Urinary bladder (tissue), 4 donors: ENCODE measurements around the gene BCAS3. TPM values are rescaled to one million over a fixed set of nuclear protein-coding genes. Genes with fewer than 3 reads are reported as not detected.
A peak's percentile ranks its signal among the peaks of the same experiment; 100 is the strongest.

Experiments used
- DNase-seq: peaks from one replicate; pipeline ENCODE4 v3.0.0-alpha.2; 2015; ENCODE audit errors: extremely low spot score
- H3K27ac ChIP-seq: one replicate; pipeline ENCODE4 v1.5.1; 2013; ENCODE audit warnings: low read depth, mild to moderate bottlenecking, moderate library complexity
- H3K36me3 ChIP-seq: one replicate; pipeline ENCODE4 v1.6.1; 2013; ENCODE audit warnings: mild to moderate bottlenecking, moderate library complexity; ENCODE audit not compliant: insufficient read depth
- H3K4me1 ChIP-seq: one replicate; pipeline ENCODE4 v1.6.1; 2013; ENCODE audit warnings: mild to moderate bottlenecking, moderate library complexity; ENCODE audit not compliant: insufficient read depth
- H3K4me3 ChIP-seq: one replicate; pipeline ENCODE4 v1.5.1; 2013; ENCODE audit warnings: low read depth, low read length
- WGBS: extraction: QIAGEN DNeasy Blood & Tissue Kit; methylation state at CpG from one replicate; pipeline ENCODE4 v1.1.7; 2013; 5-methylcytosine and 5-hydroxymethylcytosine counted together
- polyA plus RNA-seq: library from polyadenylated mRNA; stranded (reverse); fragments of 200-250 nt; gene quantifications from one replicate; pipeline ENCODE4 v1.2.3, GENCODE V29; 2013
- total RNA-seq: library from RNA; depleted of rRNA; stranded (reverse); fragments of >200 nt; gene quantifications from one replicate; pipeline ENCODE4 v1.2.3, GENCODE V29; 2014
- donor health status: healthy with polysubstance abuse.
- donor health status: healthy.

Gene BCAS3
- total and polyA plus RNA-seq, 2 donors = 17.6 to 72.4 TPM

DNA sequence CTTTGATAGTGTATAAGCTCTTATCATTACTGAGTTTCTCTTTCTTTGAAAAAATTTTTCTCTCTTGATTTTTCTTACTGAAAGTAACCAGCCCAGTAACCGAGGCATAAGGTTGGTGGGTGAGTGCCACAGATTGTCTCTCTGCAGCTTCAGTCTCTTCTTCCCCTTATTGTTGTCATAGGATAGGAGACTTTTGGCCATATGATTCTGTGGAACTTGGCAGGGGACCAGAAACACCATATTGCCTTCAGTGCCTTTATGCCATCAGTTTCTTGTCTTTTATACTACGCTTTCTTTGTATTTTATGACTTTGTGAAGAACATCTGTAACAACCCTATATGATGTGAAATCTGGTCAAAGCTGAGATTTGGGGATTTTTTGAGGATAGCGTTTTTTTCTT lies 380.4 kb downstream of the BCAS3 start:
- 87% methylated on average over 3 of the region's 3 CpGs for WGBS
- no peak for DNase-seq
- Histone ChIP-seq H3K36me3 (no peaks in the 10 kb centered on the region), H3K27ac (no peak overlapping the region), H3K4me1 (no peaks in the 10 kb centered on the region), H3K4me3 (no peak overlapping the region)

DNA sequence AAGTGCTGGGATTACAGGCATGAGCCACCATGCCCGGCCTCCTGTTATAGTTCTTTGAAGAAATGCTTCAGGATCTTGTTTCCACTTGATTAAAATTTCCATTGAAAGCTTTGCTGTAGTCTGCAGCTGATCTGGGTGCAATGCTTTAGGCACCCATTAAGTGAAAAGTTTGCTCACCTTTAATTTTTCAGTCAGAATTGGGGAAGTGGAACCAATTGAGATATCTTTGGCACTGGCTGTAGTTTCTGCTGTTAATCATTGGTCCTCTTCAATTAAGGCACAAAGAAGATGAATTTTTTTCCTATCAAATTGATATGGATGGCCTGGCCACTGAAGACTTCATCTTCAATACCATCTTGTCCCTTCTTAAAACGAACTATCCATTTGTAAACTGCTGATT lies 385.9 kb downstream of the BCAS3 start:
- Histone ChIP-seq H3K4me3 (no peak overlapping the region), H3K36me3 (no peaks in the 10 kb centered on the region), H3K4me1 (no peaks in the 10 kb centered on the region), H3K27ac (no peak overlapping the region)
- WGBS = 96% methylated on average over 2 of the region's 2 CpGs
- no peak for DNase-seq

DNA sequence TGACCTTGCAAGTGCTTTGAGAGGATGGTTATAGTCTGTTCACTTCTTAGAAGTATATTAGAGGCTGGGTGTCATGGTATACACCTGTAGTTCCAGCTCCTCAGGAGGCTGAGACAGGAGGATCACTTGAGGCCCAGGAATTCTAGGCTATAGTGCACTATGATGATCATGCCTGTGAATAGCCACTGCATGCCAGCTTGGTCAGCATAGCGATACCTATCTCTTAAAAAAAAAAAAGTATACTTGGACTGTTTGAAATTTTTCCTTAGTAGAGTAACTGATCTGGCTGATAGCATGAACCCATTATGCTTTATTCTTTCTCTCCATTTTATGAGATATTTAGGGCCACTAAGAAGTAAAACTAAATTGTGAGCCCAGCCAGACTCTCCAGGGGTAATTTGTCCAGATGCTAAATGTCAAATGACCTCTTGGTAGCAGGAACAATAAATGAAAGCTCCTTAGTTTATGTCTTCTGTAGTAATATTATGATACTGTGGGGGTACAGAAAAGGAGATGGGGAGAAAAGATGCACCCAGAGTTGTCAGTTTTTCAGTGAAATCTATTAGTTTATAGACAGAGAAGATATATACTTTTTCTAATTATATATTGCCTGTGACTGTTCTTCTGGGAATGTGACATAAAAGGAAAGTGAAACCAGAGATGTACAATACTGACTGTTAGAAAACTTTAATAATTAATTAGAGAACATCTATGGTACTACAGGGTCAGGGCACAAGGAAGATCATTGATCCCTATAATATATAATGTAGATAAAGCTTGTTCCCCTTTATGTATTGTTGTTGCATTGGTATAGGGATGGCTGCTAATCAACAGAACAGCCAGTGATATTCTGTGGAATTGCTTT lies 386.7 kb downstream of the BCAS3 start:
- no peak overlapping the region for H3K4me3 ChIP-seq

DNA sequence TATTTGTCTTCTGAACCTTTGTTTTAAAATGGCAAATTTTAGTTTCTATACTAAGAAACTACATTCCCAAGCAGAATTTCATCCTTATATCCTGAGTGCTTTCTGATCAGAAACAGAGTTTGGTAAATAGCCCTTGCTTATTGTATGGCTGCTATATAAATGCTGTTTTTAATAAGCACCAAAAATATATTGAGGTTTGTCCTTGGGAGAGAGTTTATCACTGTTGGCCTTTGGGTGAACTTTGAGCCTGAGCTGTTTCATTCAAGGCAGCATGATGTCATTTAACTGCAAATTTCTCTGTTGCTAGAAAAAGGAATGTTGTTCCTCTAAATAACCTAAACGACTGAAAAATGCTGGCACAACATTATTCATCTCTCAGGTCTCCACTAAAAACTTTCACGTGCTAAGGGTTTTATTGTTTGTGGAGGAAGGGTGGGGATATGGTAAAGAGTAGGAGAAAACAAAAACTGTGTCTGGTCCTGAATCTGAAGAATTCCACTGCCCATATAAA lies 387.7 kb downstream of the BCAS3 start:
- peak; percentile 57 for DNase-seq
- Histone ChIP-seq H3K4me1 (no peaks in the 10 kb centered on the region), H3K4me3 (no peak overlapping the region), H3K36me3 (no peaks in the 10 kb centered on the region), H3K27ac (peak overlapping the region; percentile 23)
- WGBS = 4% methylated on average over 2 of the region's 2 CpGs

More for the DNA sequence above, 386.7 kb downstream of the BCAS3 start:
- H3K36me3 ChIP-seq = no peaks in the 10 kb centered on the region
- DNase-seq = no peak
- 64% methylated on average over 1 of the region's 1 CpG for WGBS
- no peaks in the 10 kb centered on the region for H3K4me1 ChIP-seq
- no peak overlapping the region for H3K27ac ChIP-seq

DNA sequence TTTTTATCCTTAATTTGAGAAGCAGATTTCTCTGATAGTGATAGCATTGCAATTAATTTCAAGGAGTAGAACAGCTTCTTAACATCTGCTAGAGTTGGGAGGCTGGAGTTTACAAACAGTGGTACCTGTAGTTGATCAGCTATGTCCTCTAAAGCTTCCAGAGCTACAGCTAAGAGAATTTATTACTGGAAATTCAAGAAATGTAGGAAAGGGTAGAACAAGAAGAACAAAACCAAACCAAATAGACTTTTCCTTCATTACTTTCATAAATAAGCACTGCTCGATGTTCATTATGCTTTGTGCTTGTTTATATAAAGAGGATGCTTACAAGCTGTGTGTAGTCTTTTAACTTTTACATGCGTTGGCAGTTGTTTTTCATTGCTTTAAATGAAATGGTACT lies 388.4 kb downstream of the BCAS3 start:
- Histone ChIP-seq H3K4me3 (no peak overlapping the region), H3K27ac (no peak overlapping the region), H3K36me3 (no peaks in the 10 kb centered on the region), H3K4me1 (no peaks in the 10 kb centered on the region)
- no peak for DNase-seq
- WGBS = 30% methylated on average over 2 of the region's 2 CpGs

DNA sequence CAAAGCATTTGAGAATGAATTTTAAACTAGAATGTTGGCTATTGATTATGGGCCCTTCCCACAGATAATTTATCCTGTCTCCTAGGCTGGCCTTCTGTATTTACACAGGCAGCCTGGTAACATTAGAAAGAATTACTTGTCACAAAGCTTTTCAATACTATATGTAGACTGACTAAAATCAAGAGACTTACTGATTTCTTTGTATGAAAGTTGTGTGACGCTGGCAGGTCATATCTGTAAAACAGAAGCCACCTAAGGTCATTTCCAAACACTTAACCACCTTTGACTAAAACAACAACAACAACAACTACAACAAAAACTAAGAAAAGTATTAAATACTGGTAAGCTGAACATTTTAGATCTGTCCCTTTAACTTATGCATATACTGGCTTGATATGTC lies 393.0 kb downstream of the BCAS3 start:
- H3K36me3 ChIP-seq = no peaks in the 10 kb centered on the region
- no peak overlapping the region for H3K27ac ChIP-seq
- 94% methylated on average over 1 of the region's 1 CpG for WGBS
- no peak for DNase-seq
- H3K4me1 ChIP-seq = no peaks in the 10 kb centered on the region
- no peak overlapping the region for H3K4me3 ChIP-seq

DNA sequence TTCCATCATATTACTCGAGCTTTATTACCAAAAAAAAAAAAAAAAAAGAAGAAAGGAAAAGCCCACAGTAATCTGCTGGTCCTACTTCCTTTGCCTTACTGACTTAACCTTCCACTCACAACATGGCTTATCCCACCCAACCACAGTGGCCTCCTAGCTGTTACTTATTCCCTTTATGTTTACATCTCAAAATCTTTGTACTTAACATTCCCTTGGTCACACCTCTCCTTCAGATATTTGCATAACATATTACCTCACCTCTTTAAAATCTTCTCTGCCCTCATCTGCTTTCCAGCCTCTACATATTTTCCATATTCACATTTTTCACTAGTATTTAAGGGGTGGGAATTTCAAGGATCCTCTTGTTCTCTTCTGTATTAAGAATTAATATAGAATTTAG lies 395.0 kb downstream of the BCAS3 start:
- 83% methylated on average over 1 of the region's 1 CpG for WGBS
- H3K4me1 ChIP-seq = no peaks in the 10 kb centered on the region
- no peaks in the 10 kb centered on the region for H3K36me3 ChIP-seq
- no peak overlapping the region for H3K27ac ChIP-seq
- DNase-seq = no peak
- no peak overlapping the region for H3K4me3 ChIP-seq

DNA sequence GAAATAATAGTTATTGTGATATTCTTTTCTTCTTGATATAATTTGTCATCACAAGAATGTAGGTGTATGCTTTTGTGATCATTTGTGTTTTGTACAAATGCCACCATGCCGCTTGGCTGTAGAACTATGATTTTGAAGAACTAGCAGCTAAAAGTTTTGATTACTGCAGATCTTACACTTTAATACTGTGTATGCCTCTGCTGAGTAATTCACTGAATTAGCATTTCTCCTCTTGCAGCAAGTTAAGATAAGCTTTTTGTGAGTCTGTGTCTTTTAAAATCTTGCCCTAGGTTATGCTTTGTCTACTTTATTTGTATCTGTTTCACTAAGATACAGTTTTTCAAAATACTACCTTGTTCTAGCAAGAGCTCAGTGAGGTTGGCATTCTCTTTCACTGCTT lies 395.5 kb downstream of the BCAS3 start:
- Histone ChIP-seq H3K36me3 (no peaks in the 10 kb centered on the region), H3K27ac (no peak overlapping the region), H3K4me1 (no peaks in the 10 kb centered on the region), H3K4me3 (no peak overlapping the region)
- 88% methylated on average over 1 of the region's 1 CpG for WGBS
- DNase-seq = no peak

DNA sequence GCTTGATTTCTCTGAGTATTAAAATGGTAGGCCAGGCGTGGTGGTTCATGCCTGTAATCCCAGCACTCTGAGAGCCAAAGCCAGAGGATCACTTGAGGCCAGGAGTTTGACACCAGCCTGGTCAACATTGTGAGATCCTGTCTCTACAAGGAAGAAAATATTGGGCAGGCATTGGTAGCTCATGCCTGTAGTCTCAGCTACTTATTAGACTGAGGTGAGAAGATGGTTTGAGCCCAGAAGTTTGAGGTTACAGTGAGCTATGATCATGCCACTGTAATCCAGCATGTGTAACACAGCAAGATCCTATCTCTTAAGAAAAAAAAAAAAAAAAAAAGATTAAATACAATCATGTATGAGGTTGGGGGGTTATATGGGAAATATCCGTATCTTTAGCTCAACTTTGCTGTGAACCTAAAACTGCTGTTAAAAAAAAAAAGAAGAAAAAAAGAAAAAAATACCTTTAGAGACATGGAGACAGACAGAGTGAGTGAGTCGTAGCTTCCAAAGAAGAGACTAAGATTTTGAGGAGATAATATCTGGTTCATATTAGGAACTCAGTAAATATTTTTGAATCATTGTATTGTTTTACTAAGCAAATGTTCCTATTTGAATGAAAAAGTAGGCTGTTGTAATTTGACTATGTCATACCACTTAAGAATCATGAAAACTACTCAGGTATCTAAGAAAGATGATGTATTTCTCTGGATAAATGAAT lies 396.3 kb downstream of the BCAS3 start:
- Histone ChIP-seq H3K4me1 (no peaks in the 10 kb centered on the region), H3K36me3 (no peaks in the 10 kb centered on the region), H3K27ac (no peak overlapping the region), H3K4me3 (no peak overlapping the region)
- DNase-seq = no peak
- WGBS = 94% methylated on average over 3 of the region's 3 CpGs

DNA sequence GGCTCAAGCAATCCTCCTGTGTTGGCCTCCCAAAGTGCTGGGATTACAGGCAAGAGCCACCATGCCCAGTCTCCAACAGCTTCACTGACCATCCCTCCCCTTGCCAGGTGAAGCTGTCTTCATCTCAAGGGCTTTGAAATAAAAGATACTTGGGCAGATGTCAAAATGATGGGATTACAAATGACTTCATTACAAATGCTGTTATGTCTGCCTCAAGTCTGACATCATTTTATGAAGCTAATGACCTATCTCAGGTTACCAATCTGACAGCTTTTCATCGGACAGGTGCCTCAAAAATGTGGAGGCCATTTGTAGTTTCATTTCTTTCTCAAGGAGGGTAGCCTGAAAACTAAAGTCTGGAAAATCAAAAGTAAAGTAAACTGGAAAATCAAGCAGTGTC lies 398.3 kb downstream of the BCAS3 start:
- H3K36me3 ChIP-seq = no peaks in the 10 kb centered on the region
- no peaks in the 10 kb centered on the region for H3K4me1 ChIP-seq
- H3K4me3 ChIP-seq = no peak overlapping the region
- DNase-seq = no peak
- 99% methylated on average over 1 of the region's 1 CpG for WGBS
- no peak overlapping the region for H3K27ac ChIP-seq

DNA sequence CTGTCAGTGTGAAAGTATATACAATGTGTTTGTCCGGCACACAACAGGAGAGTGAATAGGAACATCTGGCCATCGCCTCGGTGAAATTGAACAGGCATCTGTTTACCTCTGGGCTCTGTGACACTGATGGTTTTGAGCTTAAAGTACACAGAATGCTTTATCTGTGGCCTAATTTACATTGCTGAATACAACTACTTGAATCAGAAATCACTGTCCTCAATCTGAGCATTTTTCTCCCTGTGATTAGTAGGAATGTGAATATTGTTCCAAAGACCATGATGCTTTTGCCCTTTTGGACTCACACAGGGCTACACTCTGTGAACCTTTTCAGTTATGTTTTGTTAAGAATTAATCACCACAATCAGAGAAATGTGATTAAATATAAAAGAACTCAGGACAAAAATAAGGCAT lies 399.0 kb downstream of the BCAS3 start:
- H3K4me3 ChIP-seq = no peak overlapping the region
- 68% methylated on average over 3 of the region's 3 CpGs for WGBS
- H3K36me3 ChIP-seq = no peaks in the 10 kb centered on the region
- H3K27ac ChIP-seq = no peak overlapping the region
- DNase-seq = no peak
- no peaks in the 10 kb centered on the region for H3K4me1 ChIP-seq

DNA sequence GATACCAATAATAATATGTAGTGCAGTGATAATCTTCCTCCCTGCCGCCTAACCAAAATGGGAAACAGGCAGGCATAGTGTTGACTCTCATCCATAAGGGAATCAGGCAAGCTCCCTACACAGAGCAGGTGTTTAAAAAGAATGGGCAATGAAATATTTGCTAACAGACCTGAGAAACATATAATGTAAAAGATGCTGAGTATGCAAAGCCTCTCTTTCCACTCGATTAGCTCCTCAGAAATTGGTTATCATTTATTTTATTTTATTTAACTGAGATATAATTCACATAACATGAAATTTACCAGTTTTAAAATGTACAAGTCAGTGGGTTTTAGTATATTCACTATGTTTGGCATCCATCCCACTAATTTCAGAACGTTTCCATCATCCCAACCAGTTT lies 404.3 kb downstream of the BCAS3 start:
- 77% methylated on average over 3 of the region's 3 CpGs for WGBS
- Histone ChIP-seq H3K4me1 (no peaks in the 10 kb centered on the region), H3K4me3 (no peak overlapping the region), H3K36me3 (no peaks in the 10 kb centered on the region), H3K27ac (no peak overlapping the region)
- no peak for DNase-seq

DNA sequence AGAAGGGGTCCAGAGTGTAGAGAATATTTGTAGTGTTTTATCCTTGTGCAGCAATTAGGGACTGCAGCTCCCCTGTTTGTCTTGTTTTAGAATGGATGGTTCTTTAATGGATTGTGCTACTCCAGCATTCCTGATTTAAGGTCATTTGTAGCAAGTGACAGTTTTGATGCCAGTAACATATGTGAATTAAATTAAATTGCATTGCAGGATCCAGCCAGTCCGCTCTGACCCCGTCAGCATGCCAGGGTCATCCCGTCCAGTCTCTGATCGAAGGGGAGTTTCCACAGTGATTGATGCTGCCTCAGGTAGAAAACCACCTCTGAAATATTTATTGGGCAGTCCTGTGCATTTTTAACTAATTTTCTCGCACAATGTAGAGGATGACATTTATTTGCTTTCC lies 406.6 kb downstream of the BCAS3 start:
- no peaks in the 10 kb centered on the region for H3K4me1 ChIP-seq
- 97% methylated on average over 5 of the region's 5 CpGs for WGBS
- no peak overlapping the region for H3K4me3 ChIP-seq
- no peak for DNase-seq
- H3K36me3 ChIP-seq = no peaks in the 10 kb centered on the region
- H3K27ac ChIP-seq = no peak overlapping the region

DNA sequence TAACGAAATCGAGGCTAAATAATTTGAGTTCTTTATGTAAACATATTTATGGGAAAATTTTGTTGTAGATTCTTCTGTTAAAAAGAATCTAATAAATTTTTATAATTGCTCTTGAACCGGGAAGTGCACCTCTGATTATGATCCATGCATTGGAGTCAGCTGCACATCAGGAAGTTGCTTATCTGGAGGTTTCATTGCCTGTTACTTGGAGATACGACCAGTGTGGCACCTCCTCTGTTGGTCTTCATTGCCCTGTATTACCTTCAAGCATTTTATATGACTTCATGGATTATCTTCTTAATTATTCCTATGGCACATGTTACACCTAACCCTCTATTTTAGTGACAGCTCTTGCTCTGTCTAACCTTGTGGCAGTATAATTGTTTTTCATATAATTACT lies 409.4 kb downstream of the BCAS3 start:
- H3K4me3 ChIP-seq = no peak overlapping the region
- H3K27ac ChIP-seq = no peak overlapping the region
- DNase-seq = no peak
- WGBS = 90% methylated on average over 4 of the region's 4 CpGs
- H3K36me3 ChIP-seq = no peaks in the 10 kb centered on the region
- H3K4me1 ChIP-seq = peaks cover 2% of the 10 kb centered on the region
